CD4-positive, alpha-beta T cell treated with Interleukin-10 for 1 hour (primary cell): ENCODE measurements around the gene NEXN.

Source experiments
- DNase-seq: peaks from one replicate; pipeline ENCODE4 v3.0.0-alpha.2; 2020

Gene NEXN

DNA sequence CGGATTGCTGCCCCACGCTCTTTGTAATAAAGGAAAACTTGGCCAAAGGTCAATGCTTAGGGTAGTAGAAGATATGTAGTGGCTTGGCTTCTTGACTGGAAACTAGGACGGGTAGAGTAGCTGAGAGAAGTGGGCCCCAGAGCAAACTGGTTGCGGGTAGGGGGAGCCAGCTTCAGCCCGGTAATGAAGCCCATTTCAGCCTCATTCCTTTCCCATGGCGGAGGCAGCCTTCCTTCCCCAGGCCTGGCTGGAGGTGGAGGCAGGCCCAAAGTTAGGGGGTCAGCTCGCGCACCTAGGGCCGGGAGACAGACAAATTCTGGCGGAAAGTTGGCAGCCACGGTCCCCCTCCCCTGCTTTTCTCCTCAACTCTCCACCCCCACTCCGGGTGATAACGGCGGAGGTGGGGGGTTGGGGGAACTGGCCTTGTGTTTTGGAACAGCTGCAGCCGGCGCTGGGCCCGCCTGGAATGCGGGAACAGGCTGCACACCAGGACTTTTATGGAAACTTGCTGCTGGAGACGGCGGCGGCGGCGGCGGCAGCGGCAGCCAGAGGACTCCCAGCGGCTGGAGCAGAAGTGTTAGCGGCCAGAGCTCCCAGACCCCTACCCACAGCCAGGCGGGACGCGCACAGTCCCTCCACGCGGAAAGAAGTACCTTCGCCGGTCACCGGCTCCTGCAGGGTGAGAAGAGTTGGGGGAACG, at the start of gene NEXN:
TSS of gene NEXN (plus strand) at position 544 of the 700 bp plus-strand sequence. CDS start 27,483 bp downstream, outside the sequence.
- DNase-seq, result no peak

DNA sequence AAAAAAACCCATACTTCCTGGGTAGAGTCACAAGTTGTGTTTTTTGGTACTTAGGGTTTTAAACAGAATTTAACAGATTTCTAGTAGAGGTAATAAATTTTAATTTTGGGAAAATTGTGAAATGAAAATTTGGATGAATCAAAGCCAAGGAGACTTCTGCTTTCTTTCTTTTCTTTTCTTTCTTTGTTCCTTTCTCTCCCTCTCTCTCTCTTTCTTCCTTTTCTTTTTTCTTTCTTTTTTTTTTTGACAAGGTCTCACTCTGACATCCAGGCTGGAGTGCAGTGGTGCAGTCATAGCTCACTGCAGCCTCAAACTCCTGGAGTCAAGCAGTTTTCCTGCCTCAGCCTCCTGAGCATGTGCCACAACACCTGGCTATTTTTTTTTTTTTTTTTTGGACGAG, 46.9 kb upstream of the NEXN start:
- DNase-seq, result no peak

DNA sequence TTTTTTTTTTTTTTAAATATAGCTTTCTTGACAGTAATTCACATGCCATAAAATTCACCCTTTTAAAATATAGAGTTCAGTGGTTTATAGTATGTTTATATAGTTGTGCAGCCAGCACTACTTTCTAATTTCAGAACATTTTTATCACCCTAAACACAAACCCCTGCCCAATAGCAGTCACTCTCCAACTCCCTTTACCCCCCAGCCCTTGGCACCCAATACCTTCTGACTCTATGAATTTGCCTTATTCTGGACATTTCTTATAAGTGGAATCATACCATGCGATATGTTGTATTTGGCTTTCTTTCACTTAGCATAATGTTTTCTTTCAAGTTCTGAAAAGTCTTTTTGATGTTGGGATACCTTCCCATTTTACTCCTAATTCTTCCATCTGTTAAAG, 42.5 kb upstream of the NEXN start:
- DNase-seq, result no peak

DNA sequence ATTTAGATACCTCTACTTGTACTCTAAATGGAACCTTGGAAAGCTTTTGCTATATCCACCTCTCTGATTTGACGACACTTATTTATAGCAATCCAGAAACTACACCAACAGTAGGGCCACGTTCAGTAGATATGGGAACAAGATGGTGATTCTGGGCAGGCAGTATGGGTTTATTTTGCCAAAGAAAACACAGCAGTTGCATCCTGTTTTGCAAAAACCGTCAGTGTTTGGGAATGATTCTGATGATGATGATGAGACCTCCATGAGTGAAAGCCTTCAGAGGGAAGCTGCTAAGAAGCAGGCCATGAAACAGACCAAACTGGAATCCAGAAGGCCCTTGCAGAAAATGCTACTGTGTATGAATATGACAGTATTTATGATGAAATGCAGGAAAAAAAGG, 41.5 kb upstream of the NEXN start:
- DNase-seq, result no peak

DNA sequence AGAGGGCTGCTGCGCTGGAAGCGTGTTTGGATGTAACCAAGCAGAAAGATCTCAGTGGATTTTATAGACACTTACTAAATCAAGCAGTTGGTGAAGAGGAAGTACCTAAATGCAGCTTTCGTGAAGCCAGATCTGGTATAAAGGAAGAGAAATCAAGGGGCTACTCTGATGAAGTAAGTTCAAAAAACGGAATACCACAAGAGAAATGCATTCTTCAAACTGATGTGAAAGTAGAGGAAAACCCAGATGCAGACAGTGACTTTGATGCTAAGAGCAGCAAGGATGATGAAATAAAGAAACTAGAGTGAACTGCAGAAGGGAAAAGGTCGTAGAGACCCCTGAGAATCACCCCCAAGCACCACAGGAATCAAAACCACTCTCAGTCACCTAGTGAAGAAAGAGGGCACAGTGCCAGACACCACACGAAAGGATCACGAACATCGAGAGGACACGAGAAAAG, 40.8 kb upstream of the NEXN start:
- no peak for DNase-seq

DNA sequence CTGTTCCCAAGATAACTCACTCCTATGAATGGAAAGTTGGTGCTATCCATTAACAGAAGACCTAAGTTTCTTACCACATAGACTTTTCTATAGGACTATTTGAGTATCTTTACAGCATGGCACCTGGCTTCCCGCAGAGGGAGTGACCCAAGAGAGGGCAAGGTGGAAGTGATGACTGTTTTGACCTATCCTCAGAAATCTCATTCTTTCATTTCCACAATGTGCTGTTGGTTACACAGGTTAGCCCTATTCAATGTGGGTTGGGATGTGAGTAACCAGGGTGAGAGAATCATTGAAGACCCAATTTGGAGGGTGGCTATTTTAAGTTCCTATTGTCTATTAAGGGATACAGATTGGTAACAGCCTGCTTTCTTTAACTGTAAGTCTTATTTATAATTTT, 38.3 kb upstream of the NEXN start:
- no peak for DNase-seq

DNA sequence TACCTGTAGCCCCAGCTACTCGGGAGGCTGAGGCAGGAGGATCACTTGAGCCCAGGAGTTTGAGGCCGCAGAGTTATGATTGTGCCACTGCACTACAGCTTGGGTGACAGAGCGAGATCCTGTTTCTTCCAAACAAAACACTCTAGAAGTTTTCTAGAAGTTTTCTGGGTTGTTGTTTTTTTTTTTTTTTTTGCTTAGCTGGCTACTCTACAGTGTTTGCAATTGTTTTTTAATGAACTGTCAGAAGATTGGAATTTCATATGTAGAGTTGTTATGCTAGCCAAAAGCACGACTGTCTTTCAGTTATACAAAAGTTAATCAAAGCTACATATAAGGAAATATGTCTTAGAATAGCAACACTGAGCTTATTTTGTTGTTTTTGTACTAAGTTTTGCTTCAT, 30.9 kb upstream of the NEXN start:
- no peak for DNase-seq

DNA sequence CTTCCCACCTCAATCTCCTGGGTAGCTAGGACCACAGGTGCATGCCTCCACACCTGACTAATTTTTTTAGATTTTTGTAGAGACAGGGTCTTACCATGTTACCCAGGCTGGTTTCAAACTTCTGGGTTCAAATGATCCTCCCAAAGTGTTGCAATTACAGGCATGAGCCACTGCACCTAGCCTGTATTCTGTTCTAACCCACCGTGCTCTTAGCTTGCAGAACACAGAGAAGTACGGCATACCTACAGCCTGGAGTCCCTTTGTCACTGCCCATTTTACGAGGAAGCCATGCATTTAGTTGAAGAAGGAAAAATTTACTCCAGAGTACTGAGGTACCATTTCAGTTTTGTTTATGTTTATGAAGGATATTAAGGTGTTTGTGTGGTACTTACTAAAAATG, 29.7 kb upstream of the NEXN start:
- no peak for DNase-seq

DNA sequence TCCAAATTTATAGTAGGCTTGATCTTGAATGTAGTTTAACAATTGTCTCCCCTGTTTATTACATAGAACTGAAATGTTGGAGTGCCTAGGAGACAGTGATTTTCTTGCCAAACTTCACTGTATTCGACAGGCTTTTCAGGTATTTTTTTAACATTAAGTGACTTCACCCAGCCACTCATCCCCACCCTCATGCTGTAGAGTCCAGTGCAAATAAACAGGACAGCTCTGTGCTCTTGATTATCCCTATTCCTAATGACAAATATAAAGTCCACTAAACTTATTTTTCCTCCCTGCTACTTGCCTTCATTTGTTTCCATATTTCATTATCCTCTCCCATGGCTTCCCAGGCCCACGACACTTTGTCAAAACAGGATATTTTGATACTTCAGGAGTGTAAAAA, 29.2 kb upstream of the NEXN start:
- DNase-seq, result no peak

DNA sequence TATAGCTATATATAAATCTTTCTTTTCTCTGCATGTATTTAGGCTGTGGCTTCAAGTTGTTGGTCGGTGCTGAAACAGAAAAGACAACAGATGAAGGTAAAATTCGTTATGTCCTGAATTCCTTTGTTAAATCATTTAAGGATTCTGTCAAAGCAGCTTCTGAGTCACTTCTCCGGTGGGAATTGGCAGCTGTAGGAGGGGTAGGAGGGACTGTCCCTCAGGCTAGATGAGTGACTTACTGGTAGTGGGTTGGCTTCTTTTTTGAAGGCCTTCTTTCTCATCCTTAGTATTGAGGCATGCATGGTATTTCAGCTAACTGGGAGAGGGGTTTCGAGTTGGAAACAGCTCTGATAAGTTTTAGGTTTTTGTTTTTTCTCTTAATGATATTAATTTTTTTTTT, 22.1 kb upstream of the NEXN start:
- DNase-seq, result no peak

DNA sequence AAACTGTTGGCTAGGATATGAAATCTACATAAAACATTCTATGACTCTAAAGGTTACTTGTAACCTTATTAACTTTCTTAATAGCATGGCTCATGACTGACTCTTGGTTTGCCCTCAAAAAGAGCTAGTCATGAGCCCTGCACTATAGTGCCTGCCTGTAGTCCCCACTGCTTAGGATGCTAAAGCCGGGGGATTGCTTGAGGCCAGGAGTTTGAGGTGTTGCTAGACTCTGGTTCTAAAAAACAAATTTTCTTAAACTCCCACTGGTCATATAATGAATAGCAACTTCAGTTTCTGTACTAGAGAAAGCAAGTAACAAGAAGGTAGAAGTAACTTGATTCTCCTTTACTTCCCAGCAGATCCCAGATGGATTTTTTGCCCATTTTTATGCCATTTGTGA, 15.8 kb upstream of the NEXN start:
- no peak for DNase-seq

DNA sequence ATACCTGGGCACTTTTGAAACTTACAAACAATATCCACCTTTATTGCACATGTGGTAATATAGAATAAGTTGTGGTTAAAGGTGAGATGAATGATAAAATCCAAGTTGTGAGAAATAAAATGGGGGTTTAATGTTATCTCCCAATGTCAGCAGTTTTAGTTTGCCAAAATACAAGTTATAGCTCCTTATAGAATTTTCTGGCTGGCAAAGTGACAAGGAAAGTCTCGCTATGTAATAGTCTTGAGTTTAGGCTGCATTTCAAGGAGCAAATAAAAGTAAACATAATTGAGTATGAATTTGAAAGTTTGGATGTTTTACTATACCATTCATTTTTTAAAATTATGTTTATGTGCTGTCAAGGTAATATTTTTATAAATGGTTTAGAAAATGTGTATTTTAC, 15.0 kb upstream of the NEXN start:
- DNase-seq, result no peak

DNA sequence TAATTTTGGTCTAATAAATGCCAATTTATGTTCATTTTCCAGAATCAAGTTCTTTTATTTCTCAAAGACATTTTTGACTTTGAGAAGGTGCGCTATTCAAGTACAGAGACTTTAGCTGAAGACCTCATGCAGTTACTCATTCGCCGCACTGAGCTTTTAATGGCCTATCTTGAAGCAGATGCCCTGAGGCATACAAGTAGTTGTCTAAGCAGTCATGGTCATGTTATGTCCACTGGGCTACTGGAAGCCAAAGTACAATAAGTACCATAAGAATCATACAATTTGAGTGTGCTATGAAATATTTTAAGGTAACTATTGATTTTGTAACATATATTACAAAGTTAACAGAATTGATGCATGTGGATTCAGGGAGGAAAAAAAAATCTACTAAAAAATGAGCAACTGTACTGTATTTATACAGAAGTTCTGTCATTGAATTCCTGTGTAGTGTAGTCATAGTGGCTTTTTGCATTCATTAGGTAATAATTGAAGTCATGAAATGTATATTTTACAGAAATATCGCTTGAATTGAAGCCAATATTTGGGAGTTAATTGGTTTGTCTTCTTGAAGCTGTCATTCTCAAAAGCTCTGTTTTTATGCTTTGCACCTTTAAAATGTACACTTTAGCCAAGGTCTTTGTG, 13.5 kb upstream of the NEXN start:
- no peak for DNase-seq

DNA sequence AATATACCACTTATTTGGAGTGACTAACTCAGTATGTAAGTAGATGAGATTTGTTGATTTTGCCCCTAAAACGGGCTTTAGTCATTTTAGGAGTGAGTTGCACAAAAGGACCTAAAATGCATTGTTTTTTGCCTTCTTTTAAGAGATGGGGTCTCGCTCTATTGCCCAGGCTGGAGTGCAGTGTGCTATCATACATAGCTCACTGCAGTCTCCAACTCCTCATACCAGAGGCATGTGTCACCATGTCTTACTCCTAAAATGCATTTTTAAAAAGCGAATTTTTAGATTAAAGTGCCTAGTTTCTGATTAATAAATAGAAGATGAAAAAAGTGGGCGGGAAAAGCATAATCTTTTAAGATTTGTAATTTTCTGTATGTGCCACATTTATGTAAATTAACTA, 11.5 kb upstream of the NEXN start:
- no peak for DNase-seq

DNA sequence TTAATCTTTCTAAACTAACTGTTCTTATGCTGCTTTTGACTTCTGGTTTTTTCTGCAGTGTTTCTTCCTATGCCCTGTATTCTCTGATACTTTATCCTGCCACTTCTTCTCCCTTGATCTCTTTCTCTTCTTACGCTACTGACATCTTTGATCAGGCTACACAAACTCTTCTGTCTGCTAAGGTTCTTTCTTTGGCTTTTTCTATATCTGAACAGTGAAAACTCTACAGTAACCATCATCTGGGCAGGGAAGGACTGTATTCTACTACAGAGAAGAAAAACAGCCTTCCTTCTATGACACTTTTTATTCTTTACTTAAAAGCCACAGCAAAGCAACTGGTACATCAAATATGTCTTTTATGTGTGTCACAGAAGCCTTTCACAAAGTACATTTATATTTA, 7.4 kb upstream of the NEXN start:
- DNase-seq, result no peak

DNA sequence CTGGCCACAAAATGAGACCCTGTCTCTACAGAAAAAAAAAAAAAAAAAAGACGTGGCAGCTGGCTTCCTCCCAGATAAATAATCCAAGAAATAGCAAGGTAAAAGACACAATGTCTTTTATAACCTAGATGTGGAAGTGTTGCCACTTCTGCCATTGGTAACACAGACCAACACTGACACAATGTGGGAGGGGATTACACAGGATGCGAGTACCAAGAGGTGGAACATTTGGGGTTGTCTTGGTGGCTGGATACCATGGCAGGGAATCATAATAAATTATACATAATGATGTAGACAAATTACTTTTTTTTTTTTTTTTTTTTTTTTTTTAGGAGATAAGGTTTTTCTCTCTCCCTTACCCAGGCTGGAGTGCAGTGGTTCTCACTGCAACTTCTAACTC, 6.0 kb upstream of the NEXN start:
- DNase-seq, result no peak

DNA sequence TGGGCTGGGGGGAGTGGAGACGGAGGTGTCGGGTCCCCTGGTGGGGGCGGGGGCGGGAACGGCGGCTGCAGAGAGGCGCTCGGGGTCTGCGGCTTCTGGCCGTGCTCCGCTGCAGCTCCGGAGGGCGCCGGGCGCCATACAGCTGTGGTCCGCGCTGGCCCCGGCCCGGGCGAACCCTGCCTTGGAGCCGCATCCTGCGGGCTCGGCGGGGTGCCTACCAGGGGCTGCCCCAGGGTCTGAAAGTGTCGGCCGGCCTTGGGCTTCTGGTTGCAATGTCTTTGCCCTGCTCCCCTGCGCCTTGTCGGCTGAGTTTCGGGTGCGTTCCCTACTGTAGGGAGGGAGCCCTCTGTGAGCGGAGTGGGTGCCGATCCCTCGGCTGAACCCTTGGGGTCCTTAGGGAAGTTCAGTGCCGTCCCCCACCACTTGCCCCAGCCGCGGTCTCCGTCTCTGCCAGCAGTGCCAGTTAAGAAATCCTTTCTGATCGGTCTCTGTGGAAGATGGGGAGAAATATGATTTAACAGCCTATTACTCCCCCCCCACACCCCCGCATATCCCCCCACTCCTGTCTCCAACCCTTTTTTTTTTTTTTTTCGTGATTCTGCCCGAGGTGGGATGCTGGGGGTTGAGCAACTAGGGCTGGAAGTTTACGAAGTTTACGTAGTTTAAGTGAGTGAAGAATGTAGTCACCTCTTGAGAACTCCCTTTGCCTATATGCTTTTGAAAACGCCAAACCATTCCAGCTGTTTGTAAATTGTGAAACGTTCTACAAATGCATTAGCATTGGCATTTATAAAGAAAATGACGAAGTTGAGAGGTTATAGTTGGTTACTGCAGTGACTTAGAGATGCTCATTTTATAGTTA, 588 bp downstream of the NEXN start:
- DNase-seq, result no peak

DNA sequence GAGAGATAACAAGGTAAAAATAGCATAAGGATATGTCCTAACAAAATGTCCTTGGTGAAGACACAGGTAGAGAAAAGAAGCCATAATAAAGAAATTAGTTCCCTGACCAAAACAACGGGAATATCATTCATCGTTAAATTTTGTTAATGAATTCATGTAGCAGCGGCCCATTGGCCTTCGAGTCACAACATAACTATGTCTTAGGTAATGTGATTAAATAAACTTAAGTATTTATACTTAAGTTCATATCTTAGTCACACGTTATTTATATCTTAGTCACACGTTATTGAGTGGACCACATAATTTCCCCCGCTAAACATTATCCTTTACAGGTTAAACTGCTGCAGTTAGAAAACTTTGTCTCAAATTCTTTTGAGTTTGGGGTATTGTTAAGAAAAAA, 1.2 kb downstream of the NEXN start:
- no peak for DNase-seq

DNA sequence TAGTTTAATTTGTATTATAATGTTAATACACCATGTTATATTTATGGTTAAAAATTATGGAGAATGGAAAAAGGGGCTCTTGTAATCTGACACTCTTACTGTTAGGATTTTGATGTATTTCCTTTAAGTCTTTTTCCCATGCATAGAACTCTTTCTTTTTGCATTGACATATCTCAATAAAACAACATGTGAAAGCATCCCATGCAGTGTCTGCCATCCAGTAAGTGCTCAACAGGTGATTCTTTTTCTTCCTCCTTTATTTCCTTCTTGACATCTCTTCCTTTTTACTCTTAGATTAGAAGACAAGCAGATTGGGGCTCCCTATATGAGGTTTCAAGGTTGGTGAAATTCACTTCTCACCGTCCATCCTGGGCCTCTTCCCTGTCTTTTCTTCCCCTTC, 2.8 kb downstream of the NEXN start:
- DNase-seq, result no peak

DNA sequence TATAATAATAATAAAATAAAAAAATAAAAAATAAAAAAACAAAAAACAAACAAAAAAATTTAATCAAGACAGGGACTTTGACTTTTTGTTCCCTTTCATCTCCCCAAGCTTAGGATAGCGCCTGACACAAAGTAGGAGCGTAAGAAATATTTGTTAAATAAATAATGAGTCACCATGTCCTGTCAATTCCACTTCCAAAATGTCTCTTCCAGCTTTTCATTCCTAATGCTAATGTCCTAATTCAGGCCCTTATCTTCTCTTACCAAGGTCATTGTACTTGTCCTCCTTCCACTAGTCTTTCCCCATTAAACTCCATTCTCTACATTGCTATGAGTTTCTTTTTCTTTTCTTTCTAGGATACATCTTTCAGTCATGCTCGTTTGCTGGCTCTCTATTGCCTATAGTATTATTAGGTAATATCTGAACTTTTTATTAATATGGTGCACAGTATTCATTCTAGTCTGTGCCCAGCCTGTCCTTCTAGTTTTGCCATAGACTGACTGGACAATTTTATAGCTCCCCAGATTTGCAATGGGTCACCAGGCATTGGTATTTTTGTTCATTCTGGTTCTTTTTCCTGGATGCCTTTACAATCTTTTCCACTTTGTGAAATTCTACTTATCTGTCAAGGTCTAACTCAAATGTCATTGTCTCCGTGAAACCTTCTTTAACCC, 11.4 kb downstream of the NEXN start:
- no peak for DNase-seq

DNA sequence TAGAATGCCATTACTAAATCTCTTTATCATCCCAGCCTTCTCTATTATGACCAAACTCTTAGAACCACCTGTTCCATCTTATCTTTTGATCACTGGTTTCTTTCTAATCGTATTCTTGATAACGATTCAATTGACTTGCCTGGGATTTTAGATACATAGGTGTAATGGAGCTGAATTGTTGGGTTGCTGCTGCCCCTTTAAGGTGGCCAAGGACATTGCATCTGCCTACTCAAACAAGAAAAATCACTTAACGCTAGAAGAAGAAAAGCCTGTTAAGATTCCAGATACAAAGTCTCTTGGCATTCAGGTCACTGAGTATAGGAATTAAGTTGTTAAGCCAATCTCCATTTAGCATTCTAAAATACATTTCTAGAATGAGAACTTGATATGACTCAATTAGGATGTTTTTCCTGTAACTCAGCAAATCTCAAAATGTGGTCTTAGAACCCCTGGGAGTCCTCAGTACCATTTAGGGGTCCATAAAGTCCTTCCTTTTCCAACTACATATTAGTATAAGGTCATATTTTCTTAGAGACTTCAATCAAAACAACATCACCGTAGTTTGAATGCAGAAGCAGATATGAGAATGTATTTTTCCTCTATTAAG, 12.4 kb downstream of the NEXN start:
- DNase-seq, result peak; percentile 11

DNA sequence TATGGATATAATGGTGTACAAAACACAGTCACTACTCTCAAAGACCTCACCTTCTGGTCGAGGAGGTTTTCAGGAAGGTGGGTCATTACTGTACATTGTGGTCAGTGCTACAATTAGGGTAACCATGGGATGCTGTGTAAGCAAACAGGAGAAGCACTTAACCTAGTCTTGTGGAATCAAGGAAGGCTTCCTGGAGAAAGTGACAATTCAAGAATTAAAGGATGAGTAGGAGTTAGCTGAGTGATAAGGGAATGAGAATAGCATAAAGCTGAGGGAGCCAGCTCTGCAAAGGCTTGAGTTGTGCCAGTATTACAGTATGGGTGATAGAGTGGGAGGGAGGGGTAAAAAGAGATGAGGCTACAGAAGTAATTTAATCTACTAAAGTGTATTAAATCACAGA, 17.2 kb downstream of the NEXN start:
- DNase-seq, result no peak

DNA sequence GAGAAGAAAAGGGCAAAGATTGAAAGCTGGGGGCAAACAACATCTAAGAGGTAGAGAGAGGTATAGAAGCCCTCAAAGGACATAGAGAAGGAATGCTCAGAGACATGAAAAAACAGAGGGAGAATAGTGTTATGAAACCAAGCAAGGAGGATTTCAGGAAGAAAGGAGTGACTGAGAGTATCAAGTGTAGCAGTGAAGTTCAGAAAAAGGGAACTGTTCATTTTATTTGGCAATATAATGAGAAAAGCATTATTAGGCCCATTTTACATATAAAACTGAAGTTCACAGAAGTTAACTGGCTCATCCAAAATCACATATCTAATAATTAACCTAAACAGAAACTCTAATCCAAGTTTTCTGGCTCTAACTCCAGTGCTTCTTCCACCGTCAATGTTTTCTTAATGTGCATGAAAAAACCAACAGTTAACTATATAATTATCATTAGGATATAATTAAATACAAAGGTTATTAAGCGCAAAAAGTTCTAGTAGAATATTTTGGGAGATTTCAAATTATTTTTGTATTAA, 17.7 kb downstream of the NEXN start:
- DNase-seq, result no peak
